ENCODE results near the gene MBD5. TPM values are rescaled to one million over a fixed set of nuclear protein-coding genes. Genes with fewer than 3 reads are reported as not detected.

The MBD5 gene
- total and polyA plus RNA-seq, 4 donors, result 2.0 to 15.9 (median 9.5) TPM

DNA sequence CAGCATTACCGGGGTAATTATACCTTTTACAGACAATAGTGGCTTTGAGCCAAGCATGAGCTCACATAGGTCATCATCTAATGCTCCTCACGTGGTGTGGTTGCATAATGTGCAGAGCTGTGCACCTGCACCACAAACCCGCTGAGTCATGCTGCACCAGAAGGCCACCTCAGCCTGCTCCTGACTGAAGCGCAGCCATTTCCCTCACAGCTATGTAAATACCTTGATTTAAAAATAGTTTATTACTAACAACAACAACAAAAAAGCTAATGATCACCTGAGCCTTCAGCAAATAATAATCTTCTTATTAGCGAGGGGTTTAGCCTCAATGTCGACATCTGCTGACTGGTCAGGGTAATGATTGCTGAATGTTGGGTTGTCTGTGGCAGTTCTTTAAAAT lies 238.8 kb downstream of the MBD5 start:
- Histone ChIP-seq H3K9ac (ENCODE audit: low read depth in 1 of 2, low read length in 2 of 2) (no peak overlapping the region), H3K4me1 (ENCODE audit: control insufficient read depth in 4 of 4, insufficient read depth in 4 of 4, low read length in 3 of 4) (peaks cover 0 to 10% (median 3%) of the 10 kb centered on the region in 4 donors), H3K27me3 (ENCODE audit: control insufficient read depth in 4 of 4, insufficient read depth in 4 of 4, low read length in 3 of 4) (no peaks in the 10 kb centered on the region), H3K36me3 (ENCODE audit: control insufficient read depth in 4 of 4, insufficient read depth in 3 of 4, low read depth in 1 of 4, low read length in 3 of 4) (no peaks in the 10 kb centered on the region), H3K9me3 (ENCODE audit: control insufficient read depth in 4 of 4, low read length in 3 of 4) (peaks cover 0 to 2% (median 0%) of the 10 kb centered on the region in 4 donors), H3K4me3 (ENCODE audit: low read depth in 1 of 3, low read length in 3 of 3) (no peak overlapping the region), H3K27ac (ENCODE audit: low read depth in 1 of 2, low read length in 2 of 2) (no peak overlapping the region)
- WGBS, result 83% methylated on average over 6 of the region's 6 CpGs
- no peak for DNase-seq (ENCODE audit: low spot score)
- TF ChIP-seq TAF1 (conservative IDR thresholded peaks at IDR 0.05), result no peak

DNA sequence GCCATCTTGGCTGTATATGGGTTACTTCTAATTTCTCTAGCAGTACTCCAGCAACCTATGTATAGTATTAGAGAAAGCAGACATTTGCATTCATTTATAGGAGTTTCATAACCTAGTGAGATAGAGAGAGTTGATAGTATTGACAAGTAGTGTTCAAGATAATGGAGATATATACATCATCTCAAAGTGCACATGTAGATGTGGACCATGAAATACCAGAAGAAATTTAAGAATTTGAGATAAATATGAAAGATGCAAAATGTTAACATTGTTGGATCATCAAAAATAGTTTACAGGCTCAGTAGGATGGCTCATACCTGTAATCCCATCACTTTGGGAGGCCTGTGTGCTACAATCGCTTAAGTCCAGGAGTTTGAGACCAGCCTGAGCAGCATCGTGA lies 243.0 kb downstream of the MBD5 start:
- DNase-seq (ENCODE audit: low spot score), result no peak
- TF ChIP-seq FOXA1 (IDR thresholded peaks at IDR 0.05), result no peak
- no peak for TF ChIP-seq TAF1 (conservative IDR thresholded peaks at IDR 0.05)
- TF ChIP-seq, protein P1, sequence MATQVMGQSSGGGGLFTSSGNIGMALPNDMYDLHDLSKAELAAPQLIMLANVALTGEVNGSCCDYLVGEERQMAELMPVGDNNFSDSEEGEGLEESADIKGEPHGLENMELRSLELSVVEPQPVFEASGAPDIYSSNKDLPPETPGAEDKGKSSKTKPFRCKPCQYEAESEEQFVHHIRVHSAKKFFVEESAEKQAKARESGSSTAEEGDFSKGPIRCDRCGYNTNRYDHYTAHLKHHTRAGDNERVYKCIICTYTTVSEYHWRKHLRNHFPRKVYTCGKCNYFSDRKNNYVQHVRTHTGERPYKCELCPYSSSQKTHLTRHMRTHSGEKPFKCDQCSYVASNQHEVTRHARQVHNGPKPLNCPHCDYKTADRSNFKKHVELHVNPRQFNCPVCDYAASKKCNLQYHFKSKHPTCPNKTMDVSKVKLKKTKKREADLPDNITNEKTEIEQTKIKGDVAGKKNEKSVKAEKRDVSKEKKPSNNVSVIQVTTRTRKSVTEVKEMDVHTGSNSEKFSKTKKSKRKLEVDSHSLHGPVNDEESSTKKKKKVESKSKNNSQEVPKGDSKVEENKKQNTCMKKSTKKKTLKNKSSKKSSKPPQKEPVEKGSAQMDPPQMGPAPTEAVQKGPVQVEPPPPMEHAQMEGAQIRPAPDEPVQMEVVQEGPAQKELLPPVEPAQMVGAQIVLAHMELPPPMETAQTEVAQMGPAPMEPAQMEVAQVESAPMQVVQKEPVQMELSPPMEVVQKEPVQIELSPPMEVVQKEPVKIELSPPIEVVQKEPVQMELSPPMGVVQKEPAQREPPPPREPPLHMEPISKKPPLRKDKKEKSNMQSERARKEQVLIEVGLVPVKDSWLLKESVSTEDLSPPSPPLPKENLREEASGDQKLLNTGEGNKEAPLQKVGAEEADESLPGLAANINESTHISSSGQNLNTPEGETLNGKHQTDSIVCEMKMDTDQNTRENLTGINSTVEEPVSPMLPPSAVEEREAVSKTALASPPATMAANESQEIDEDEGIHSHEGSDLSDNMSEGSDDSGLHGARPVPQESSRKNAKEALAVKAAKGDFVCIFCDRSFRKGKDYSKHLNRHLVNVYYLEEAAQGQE (IDR thresholded peaks at IDR 0.05), result no peak
- TF ChIP-seq, protein P2, sequence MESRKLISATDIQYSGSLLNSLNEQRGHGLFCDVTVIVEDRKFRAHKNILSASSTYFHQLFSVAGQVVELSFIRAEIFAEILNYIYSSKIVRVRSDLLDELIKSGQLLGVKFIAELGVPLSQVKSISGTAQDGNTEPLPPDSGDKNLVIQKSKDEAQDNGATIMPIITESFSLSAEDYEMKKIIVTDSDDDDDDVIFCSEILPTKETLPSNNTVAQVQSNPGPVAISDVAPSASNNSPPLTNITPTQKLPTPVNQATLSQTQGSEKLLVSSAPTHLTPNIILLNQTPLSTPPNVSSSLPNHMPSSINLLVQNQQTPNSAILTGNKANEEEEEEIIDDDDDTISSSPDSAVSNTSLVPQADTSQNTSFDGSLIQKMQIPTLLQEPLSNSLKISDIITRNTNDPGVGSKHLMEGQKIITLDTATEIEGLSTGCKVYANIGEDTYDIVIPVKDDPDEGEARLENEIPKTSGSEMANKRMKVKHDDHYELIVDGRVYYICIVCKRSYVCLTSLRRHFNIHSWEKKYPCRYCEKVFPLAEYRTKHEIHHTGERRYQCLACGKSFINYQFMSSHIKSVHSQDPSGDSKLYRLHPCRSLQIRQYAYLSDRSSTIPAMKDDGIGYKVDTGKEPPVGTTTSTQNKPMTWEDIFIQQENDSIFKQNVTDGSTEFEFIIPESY (IDR thresholded peaks at IDR 0.05), result no peak
- TF ChIP-seq RAD21 (IDR thresholded peaks at IDR 0.05), result no peak
- no peak for TF ChIP-seq JUND (IDR thresholded peaks at IDR 0.05)
- TF ChIP-seq YY1 (IDR thresholded peaks at IDR 0.05), result no peak
- TF ChIP-seq GABPA (IDR thresholded peaks at IDR 0.05 in 1 of 2, conservative IDR thresholded peaks at IDR 0.05 in 1 of 2), result no peak
- TF ChIP-seq RXRA (IDR thresholded peaks at IDR 0.05), result no peak
- no peak for TF ChIP-seq HNF4G (IDR thresholded peaks at IDR 0.05)
- TF ChIP-seq NR2F2 (IDR thresholded peaks at IDR 0.05), result no peak
- TF ChIP-seq EGR1 (IDR thresholded peaks at IDR 0.05; ENCODE audit: low read depth in 2 of 2), result no peak
- TF ChIP-seq, protein P3, sequence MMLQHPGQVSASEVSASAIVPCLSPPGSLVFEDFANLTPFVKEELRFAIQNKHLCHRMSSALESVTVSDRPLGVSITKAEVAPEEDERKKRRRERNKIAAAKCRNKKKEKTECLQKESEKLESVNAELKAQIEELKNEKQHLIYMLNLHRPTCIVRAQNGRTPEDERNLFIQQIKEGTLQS (IDR thresholded peaks at IDR 0.05), result no peak
- TF ChIP-seq, protein P4, sequence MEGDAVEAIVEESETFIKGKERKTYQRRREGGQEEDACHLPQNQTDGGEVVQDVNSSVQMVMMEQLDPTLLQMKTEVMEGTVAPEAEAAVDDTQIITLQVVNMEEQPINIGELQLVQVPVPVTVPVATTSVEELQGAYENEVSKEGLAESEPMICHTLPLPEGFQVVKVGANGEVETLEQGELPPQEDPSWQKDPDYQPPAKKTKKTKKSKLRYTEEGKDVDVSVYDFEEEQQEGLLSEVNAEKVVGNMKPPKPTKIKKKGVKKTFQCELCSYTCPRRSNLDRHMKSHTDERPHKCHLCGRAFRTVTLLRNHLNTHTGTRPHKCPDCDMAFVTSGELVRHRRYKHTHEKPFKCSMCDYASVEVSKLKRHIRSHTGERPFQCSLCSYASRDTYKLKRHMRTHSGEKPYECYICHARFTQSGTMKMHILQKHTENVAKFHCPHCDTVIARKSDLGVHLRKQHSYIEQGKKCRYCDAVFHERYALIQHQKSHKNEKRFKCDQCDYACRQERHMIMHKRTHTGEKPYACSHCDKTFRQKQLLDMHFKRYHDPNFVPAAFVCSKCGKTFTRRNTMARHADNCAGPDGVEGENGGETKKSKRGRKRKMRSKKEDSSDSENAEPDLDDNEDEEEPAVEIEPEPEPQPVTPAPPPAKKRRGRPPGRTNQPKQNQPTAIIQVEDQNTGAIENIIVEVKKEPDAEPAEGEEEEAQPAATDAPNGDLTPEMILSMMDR (IDR thresholded peaks at IDR 0.05; ENCODE audit: low read depth, low read length, missing input control), result no peak
- TF ChIP-seq HNF4A (conservative IDR thresholded peaks at IDR 0.05), result no peak
- TF ChIP-seq FOXA2 (IDR thresholded peaks at IDR 0.05), result no peak
- TF ChIP-seq, protein P5, sequence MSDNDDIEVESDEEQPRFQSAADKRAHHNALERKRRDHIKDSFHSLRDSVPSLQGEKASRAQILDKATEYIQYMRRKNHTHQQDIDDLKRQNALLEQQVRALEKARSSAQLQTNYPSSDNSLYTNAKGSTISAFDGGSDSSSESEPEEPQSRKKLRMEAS (IDR thresholded peaks at IDR 0.05), result no peak
- no peak for TF ChIP-seq SP1 (IDR thresholded peaks at IDR 0.05)
- Histone ChIP-seq H3K9ac (ENCODE audit: low read depth in 1 of 2, low read length in 2 of 2) (no peak overlapping the region), H3K4me1 (ENCODE audit: control insufficient read depth in 4 of 4, insufficient read depth in 4 of 4, low read length in 3 of 4) (peaks cover 0 to 3% (median 0%) of the 10 kb centered on the region in 4 donors), H3K36me3 (ENCODE audit: control insufficient read depth in 4 of 4, insufficient read depth in 3 of 4, low read depth in 1 of 4, low read length in 3 of 4) (no peaks in the 10 kb centered on the region), H3K27me3 (ENCODE audit: control insufficient read depth in 4 of 4, insufficient read depth in 4 of 4, low read length in 3 of 4) (no peaks in the 10 kb centered on the region), H3K9me3 (ENCODE audit: control insufficient read depth in 4 of 4, low read length in 3 of 4) (peaks cover 0 to 2% (median 0%) of the 10 kb centered on the region in 4 donors), H3K4me3 (ENCODE audit: low read depth in 1 of 3, low read length in 3 of 3) (no peak overlapping the region), H3K27ac (ENCODE audit: low read depth in 1 of 2, low read length in 2 of 2) (no peak overlapping the region)
- 96% methylated on average over 2 of the region's 2 CpGs for WGBS

Data from liver (tissue), 9 donors.